Liver (tissue), 3 donors: ENCODE results near the gene SH2B3.

Source experiments
- EGR1 ChIP-seq, 2 donors: IDR thresholded peaks; 2 replicates each; pipeline ENCODE4 v1.6.1; 2016 to 2018; ENCODE audit warnings: antibody characterized with exemption in 2 of 2, low read depth in 2 of 2
- GABPA ChIP-seq, 2 donors: IDR thresholded peaks in 1 of 2; conservative IDR thresholded peaks in 1 of 2; 2 replicates each; pipeline ENCODE4 v1.6.1; 2016; ENCODE audit warnings: antibody characterized with exemption in 2 of 2, mild to moderate bottlenecking in 1 of 2, moderate library complexity in 1 of 2
- JUND ChIP-seq, 2 donors: IDR thresholded peaks; 2 replicates each; pipeline ENCODE4 v1.6.1; 2016; ENCODE audit warnings: antibody characterized with exemption in 2 of 2
- NR2F2 ChIP-seq: IDR thresholded peaks from 2 replicates; pipeline ENCODE4 v1.6.1; 2016; ENCODE audit warnings: antibody characterized with exemption
- RAD21 ChIP-seq, 2 donors: IDR thresholded peaks; 2 replicates each; pipeline ENCODE4 v1.6.1; 2016; ENCODE audit warnings: antibody characterized with exemption in 2 of 2, mild to moderate bottlenecking in 2 of 2
- SP1 ChIP-seq: IDR thresholded peaks from 2 replicates; pipeline ENCODE4 v1.6.1; 2018; ENCODE audit warnings: antibody characterized with exemption, mild to moderate bottlenecking
- TAF1 ChIP-seq: conservative IDR thresholded peaks from 2 replicates; pipeline ENCODE4 v1.6.1; 2016; ENCODE audit warnings: antibody characterized with exemption, mild to moderate bottlenecking
- YY1 ChIP-seq: IDR thresholded peaks from 2 replicates; pipeline ENCODE4 v1.6.1; 2016; ENCODE audit warnings: antibody characterized with exemption, mild to moderate bottlenecking
- TF ChIP-seq, protein P1 (sequence below): IDR thresholded peaks from 2 replicates; pipeline ENCODE4 v1.6.1; 2016; ENCODE audit warnings: antibody characterized with exemption, mild to moderate bottlenecking
- TF ChIP-seq, protein P2 (sequence below): fragments of 150-350 bp; IDR thresholded peaks from 2 replicates; pipeline ENCODE4 v1.5.1; 2017; ENCODE audit warnings: improper control_type of control experiment, low read depth, low read length; ENCODE audit not compliant: missing input control
- TF ChIP-seq, protein P3 (sequence below): IDR thresholded peaks from 2 replicates; pipeline ENCODE4 v1.6.1; 2016; ENCODE audit warnings: antibody characterized with exemption
- TF ChIP-seq, protein P4 (sequence below): IDR thresholded peaks from 2 replicates; pipeline ENCODE4 v1.6.1; 2016; ENCODE audit warnings: antibody characterized with exemption
- donor health status: healthy.
- donor health status: healthy.

DNA sequence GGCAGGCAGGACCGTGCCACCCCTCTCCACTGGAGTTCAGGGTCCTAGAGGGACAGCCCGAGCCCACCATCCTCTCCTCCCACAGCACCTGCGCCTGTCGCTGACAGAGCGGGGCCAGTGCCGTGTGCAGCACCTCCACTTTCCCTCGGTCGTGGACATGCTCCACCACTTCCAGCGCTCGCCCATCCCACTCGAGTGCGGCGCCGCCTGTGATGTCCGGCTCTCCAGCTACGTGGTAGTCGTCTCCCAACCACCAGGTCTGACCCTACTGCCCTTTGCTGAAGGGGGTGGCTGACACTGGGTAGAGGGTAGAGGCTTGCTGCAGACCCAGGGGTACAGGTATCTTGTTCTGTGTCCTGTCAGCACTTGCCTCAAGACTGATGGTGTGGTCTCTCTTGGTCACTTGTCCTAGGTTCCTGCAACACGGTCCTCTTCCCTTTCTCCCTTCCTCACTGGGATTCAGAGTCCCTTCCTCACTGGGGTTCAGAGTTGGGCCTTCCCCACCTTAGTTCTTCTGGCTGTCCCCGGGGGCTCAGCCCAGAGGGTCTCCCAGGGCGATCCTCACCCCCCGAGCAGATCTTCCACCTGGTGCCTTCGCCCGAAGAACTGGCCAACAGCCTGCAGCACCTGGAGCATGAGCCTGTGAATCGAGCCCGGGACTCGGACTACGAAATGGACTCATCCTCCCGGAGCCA is 42.0 kb downstream of the SH2B3 start:
- no peak for TF ChIP-seq TAF1
- TF ChIP-seq, protein P1, sequence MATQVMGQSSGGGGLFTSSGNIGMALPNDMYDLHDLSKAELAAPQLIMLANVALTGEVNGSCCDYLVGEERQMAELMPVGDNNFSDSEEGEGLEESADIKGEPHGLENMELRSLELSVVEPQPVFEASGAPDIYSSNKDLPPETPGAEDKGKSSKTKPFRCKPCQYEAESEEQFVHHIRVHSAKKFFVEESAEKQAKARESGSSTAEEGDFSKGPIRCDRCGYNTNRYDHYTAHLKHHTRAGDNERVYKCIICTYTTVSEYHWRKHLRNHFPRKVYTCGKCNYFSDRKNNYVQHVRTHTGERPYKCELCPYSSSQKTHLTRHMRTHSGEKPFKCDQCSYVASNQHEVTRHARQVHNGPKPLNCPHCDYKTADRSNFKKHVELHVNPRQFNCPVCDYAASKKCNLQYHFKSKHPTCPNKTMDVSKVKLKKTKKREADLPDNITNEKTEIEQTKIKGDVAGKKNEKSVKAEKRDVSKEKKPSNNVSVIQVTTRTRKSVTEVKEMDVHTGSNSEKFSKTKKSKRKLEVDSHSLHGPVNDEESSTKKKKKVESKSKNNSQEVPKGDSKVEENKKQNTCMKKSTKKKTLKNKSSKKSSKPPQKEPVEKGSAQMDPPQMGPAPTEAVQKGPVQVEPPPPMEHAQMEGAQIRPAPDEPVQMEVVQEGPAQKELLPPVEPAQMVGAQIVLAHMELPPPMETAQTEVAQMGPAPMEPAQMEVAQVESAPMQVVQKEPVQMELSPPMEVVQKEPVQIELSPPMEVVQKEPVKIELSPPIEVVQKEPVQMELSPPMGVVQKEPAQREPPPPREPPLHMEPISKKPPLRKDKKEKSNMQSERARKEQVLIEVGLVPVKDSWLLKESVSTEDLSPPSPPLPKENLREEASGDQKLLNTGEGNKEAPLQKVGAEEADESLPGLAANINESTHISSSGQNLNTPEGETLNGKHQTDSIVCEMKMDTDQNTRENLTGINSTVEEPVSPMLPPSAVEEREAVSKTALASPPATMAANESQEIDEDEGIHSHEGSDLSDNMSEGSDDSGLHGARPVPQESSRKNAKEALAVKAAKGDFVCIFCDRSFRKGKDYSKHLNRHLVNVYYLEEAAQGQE, result no peak
- TF ChIP-seq GABPA (IDR thresholded peaks at IDR 0.05 in 1 of 2, conservative IDR thresholded peaks at IDR 0.05 in 1 of 2), result no peak
- TF ChIP-seq, protein P2, sequence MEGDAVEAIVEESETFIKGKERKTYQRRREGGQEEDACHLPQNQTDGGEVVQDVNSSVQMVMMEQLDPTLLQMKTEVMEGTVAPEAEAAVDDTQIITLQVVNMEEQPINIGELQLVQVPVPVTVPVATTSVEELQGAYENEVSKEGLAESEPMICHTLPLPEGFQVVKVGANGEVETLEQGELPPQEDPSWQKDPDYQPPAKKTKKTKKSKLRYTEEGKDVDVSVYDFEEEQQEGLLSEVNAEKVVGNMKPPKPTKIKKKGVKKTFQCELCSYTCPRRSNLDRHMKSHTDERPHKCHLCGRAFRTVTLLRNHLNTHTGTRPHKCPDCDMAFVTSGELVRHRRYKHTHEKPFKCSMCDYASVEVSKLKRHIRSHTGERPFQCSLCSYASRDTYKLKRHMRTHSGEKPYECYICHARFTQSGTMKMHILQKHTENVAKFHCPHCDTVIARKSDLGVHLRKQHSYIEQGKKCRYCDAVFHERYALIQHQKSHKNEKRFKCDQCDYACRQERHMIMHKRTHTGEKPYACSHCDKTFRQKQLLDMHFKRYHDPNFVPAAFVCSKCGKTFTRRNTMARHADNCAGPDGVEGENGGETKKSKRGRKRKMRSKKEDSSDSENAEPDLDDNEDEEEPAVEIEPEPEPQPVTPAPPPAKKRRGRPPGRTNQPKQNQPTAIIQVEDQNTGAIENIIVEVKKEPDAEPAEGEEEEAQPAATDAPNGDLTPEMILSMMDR, result no peak
- TF ChIP-seq YY1, result no peak
- TF ChIP-seq RAD21 (IDR thresholded peaks at IDR 0.05), result no peak
- TF ChIP-seq SP1, result no peak
- TF ChIP-seq, protein P3, sequence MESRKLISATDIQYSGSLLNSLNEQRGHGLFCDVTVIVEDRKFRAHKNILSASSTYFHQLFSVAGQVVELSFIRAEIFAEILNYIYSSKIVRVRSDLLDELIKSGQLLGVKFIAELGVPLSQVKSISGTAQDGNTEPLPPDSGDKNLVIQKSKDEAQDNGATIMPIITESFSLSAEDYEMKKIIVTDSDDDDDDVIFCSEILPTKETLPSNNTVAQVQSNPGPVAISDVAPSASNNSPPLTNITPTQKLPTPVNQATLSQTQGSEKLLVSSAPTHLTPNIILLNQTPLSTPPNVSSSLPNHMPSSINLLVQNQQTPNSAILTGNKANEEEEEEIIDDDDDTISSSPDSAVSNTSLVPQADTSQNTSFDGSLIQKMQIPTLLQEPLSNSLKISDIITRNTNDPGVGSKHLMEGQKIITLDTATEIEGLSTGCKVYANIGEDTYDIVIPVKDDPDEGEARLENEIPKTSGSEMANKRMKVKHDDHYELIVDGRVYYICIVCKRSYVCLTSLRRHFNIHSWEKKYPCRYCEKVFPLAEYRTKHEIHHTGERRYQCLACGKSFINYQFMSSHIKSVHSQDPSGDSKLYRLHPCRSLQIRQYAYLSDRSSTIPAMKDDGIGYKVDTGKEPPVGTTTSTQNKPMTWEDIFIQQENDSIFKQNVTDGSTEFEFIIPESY, result no peak
- TF ChIP-seq NR2F2, result no peak
- TF ChIP-seq, protein P4, sequence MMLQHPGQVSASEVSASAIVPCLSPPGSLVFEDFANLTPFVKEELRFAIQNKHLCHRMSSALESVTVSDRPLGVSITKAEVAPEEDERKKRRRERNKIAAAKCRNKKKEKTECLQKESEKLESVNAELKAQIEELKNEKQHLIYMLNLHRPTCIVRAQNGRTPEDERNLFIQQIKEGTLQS, result no peak
- no peak for TF ChIP-seq JUND (IDR thresholded peaks at IDR 0.05)
- no peak for TF ChIP-seq EGR1 (IDR thresholded peaks at IDR 0.05; ENCODE audit: low read depth in 2 of 2)
